ENCODE results near the gene RUNX2.

DNA sequence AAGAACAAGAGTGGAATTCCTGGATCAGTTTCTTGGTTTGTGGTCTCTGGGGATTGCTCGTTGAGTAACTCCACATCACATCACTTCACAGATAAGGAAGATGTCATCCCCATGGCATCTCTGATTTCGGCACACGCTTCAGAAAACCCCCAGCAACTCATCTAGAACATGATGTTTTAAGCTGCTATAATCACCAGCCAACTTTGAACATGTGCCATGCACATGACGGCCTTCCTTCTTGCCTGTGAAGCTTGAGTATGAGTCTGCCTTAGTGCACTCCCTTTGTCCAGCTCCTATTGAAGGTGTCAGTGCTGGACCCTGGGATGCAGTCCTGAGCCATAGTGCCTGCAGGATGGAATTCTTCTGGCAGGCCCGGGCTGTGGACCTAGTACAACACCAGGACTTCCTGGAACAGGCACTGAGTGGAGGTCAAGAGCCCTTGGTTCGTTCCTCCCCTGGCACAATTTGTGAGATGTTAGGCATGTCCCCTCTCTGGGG is 281.1 kb downstream of the RUNX2 start:
- no peak for TF ChIP-seq POLR2AphosphoS5 (IDR thresholded peaks at IDR 0.05; ENCODE audit: low read depth, low read length)
- no peak for TF ChIP-seq CTCF (IDR thresholded peaks at IDR 0.05)
- TF ChIP-seq SIN3A (IDR thresholded peaks at IDR 0.05; ENCODE audit: borderline replicate concordance, insufficient read depth, low read depth, low read length), result no peak
